ENCODE data around the gene FAM241A. TPM values are rescaled to one million over a fixed set of nuclear protein-coding genes. Genes with fewer than 3 reads are reported as not detected.
A peak's percentile ranks its signal among the peaks of the same experiment; 100 is the strongest.

FAM241A gene
- polyA plus RNA-seq, 3 donors: 1.8 to 5.5 (median 4.8) TPM

GRCh38 chr4:112236040-112236439 lies 90.8 kb downstream of the FAM241A start:
- intact Hi-C loops (cut with micrococcal nuclease): loop anchor here in 1 of 2 donors (5.0 to 10.0 kb wide), 2 partner anchors 91 to 134 kb away; partner anchors contain the start of gene FAM241A
- H3K4me1 ChIP-seq (ENCODE audit: control insufficient read depth in 1 of 2, insufficient read depth in 2 of 2, low read length in 2 of 2): peaks cover 10 to 11% of the 10 kb centered on the region in 2 donors
- peaks cover 46% of the 10 kb centered on the region for H3K79me2 ChIP-seq (ENCODE audit: insufficient read depth, low read length)
- H3K27me3 Mint-ChIP-seq (ENCODE audit: low read depth in 3 of 3): peaks cover 0 to 2% (median 0%) of the 10 kb centered on the region in 3 donors
- WGBS (ENCODE audit: insufficient coverage): 100% methylated on average over 1 of the region's 2 CpGs
- TF ChIP-seq CTCF (IDR thresholded peaks at IDR 0.05): no peak
- no peak overlapping the region for H3K4me3 ChIP-seq (replicated peaks in 1 of 3; ENCODE audit: low read depth in 2 of 3, low read length in 3 of 3)
- H3K36me3 Mint-ChIP-seq: peaks cover 8 to 12% of the 10 kb centered on the region in 2 donors
- H3K4me2 ChIP-seq (replicated peaks; ENCODE audit: extremely low read depth, low read length, poor library complexity, severe bottlenecking): no peak overlapping the region
- no peak overlapping the region for H3K27ac ChIP-seq (ENCODE audit: low read depth in 1 of 2, low read length in 2 of 2)
- H3K9me3 ChIP-seq (replicated peaks in 1 of 2; ENCODE audit: control insufficient read depth in 1 of 2, insufficient read depth in 1 of 2, low read length in 2 of 2): no peaks in the 10 kb centered on the region
- H3K9me3 Mint-ChIP-seq: no peaks in the 10 kb centered on the region
- no peaks in the 10 kb centered on the region for H3K27me3 ChIP-seq (ENCODE audit: control insufficient read depth in 2 of 2, insufficient read depth in 2 of 2, low read length in 2 of 2)
- no peak overlapping the region for H3K4me3 Mint-ChIP-seq
- no peak overlapping the region for H3K9ac ChIP-seq (ENCODE audit: insufficient read depth, low read length, poor library complexity, severe bottlenecking)
- peak overlapping the region in 2 of 7 donors; percentile 0 to 3 for H3K27ac Mint-ChIP-seq
- H4K20me1 ChIP-seq (ENCODE audit: insufficient read depth, low read length): no peaks in the 10 kb centered on the region
- peaks cover 13% of the 10 kb centered on the region for H3K4me1 Mint-ChIP-seq
- no peaks in the 10 kb centered on the region for H3K36me3 ChIP-seq (replicated peaks in 1 of 2; ENCODE audit: control insufficient read depth in 1 of 2, insufficient read depth in 2 of 2, low read length in 2 of 2)
- no peak for DNase-seq
- no peak overlapping the region for H2AFZ ChIP-seq (ENCODE audit: insufficient read depth, low read depth, low read length, poor library complexity, severe bottlenecking)

- no peak overlapping the region for H3K4me2 ChIP-seq (replicated peaks; ENCODE audit: extremely low read depth, low read length, poor library complexity, severe bottlenecking)
- peaks cover 6% of the 10 kb centered on the region for H4K20me1 ChIP-seq (ENCODE audit: insufficient read depth, low read length)
- no peaks in the 10 kb centered on the region for H3K4me1 ChIP-seq (ENCODE audit: control insufficient read depth in 1 of 2, insufficient read depth in 2 of 2, low read length in 2 of 2)
- no peak overlapping the region for H3K4me3 Mint-ChIP-seq
- no peaks in the 10 kb centered on the region for H3K9me3 Mint-ChIP-seq
- no peaks in the 10 kb centered on the region for H3K36me3 ChIP-seq (replicated peaks in 1 of 2; ENCODE audit: control insufficient read depth in 1 of 2, insufficient read depth in 2 of 2, low read length in 2 of 2)
- H3K4me3 ChIP-seq (replicated peaks in 1 of 3; ENCODE audit: low read depth in 2 of 3, low read length in 3 of 3): no peak overlapping the region
- intact Hi-C loops (cut with micrococcal nuclease): loop anchor here in 1 of 2 donors (5.0 to 10.0 kb wide), 2 partner anchors 94 to 137 kb away; partner anchors contain the start of gene FAM241A
- 100% methylated on average over 1 of the region's 2 CpGs for WGBS (ENCODE audit: insufficient coverage)
- peaks cover 6 to 13% of the 10 kb centered on the region in 2 donors for H3K36me3 Mint-ChIP-seq
- H3K9me3 ChIP-seq (replicated peaks in 1 of 2; ENCODE audit: control insufficient read depth in 1 of 2, insufficient read depth in 1 of 2, low read length in 2 of 2): no peaks in the 10 kb centered on the region
- no peak for TF ChIP-seq CTCF (IDR thresholded peaks at IDR 0.05)
- no peaks in the 10 kb centered on the region for H3K27me3 ChIP-seq (ENCODE audit: control insufficient read depth in 2 of 2, insufficient read depth in 2 of 2, low read length in 2 of 2)
- no peak overlapping the region for H2AFZ ChIP-seq (ENCODE audit: insufficient read depth, low read depth, low read length, poor library complexity, severe bottlenecking)
- no peak overlapping the region for H3K27ac Mint-ChIP-seq
- H3K27me3 Mint-ChIP-seq (ENCODE audit: low read depth in 3 of 3): peaks cover 0 to 2% (median 0%) of the 10 kb centered on the region in 3 donors
- DNase-seq: no peak
- H3K9ac ChIP-seq (ENCODE audit: insufficient read depth, low read length, poor library complexity, severe bottlenecking): no peak overlapping the region
- peaks cover 36% of the 10 kb centered on the region for H3K79me2 ChIP-seq (ENCODE audit: insufficient read depth, low read length)
- H3K27ac ChIP-seq (ENCODE audit: low read depth in 1 of 2, low read length in 2 of 2): no peak overlapping the region
- H3K4me1 Mint-ChIP-seq: peaks cover 6% of the 10 kb centered on the region
Observed at GRCh38 chr4:112238833-112239232, 93.6 kb downstream of the FAM241A start.

Other genes starting within 250 kb of the FAM241A start
- 10 to 100 TPM in 2 of 3 donors, 1 to 10 TPM in 1; 6.1 to 15.8 (median 14.6) TPM for gene AP1AR, start 86.3 kb downstream of the FAM241A start, polyA plus RNA-seq
- 1 to 10 TPM; 3.8 to 6.3 (median 4.4) TPM for gene TIFA, start 140.4 kb downstream of the FAM241A start, polyA plus RNA-seq
- gene ALPK1, start 151.9 kb downstream of the FAM241A start, polyA plus RNA-seq: 10 to 100 TPM in 1 of 3 donors, 1 to 10 TPM in 2; 5.3 to 14.2 (median 8.1) TPM

Data from CD14-positive monocyte (primary cell).